HCT116 (cell line): Measurements from ENCODE around the gene LUZP2. TPM values are rescaled to one million over a fixed set of nuclear protein-coding genes. Genes with fewer than 3 reads are reported as not detected.

Source experiments
- ATAC-seq: fragments of 200-7000 bp; cut with Tn5 transposase; 2 replicates; pipeline ENCODE4 v1.9.1; 2020; ENCODE audit warnings: mild to moderate bottlenecking, moderate library complexity
- BruUV-seq: library from RNA; stranded (reverse); fragments of 400-500 nt; replicated peaks from 2 replicates; lab custom pipeline; 2021; lab: Mats Ljungman, UMichigan
- CTCF ChIA-PET: fragments of 300-600 bp; sonication (Branson Sonifier 250); formaldehyde crosslinking; loops from one replicate; lab custom pipeline; 2021; ENCODE audit warnings: antibody characterized with exemption; lab: Charles Lee
- POLR2A ChIA-PET: fragments of 300-600, 350-600 bp; sonication (Branson Sonifier 250); formaldehyde crosslinking; loops from one replicate; lab custom pipeline; 2021; ENCODE audit warnings: antibody characterized with exemption; lab: Charles Lee
- RAD21 ChIA-PET, 2 experiments: fragments of 300-600 bp; sonication (Branson Sonifier 250); formaldehyde crosslinking; loops; one replicate each; lab custom pipeline; 2023; ENCODE audit warnings: low total read pairs in 2 of 2; ENCODE audit not compliant: uncharacterized antibody in 2 of 2, unreplicated experiment in 2 of 2, low non-redundant PET in 1 of 2; lab: Charles Lee
- DNase-seq: peaks from one replicate; pipeline ENCODE4 v3.0.0-alpha.2; 2010; ENCODE audit warnings: low read depth, low spot score
- H2AFZ ChIP-seq: fragments of 200-600 bp; shearing (Covaris generic), sonication (generic); 2 replicates; pipeline ENCODE4 v1.6.1; 2017; ENCODE audit warnings: low read depth, mixed run types, mixed read lengths, antibody characterized with exemption, low read length; ENCODE audit not compliant: poor library complexity, severe bottlenecking
- H3K27ac ChIP-seq: 2 replicates; pipeline ENCODE4 v1.5.1; 2012; ENCODE audit warnings: low read depth, low read length
- H3K27me3 ChIP-seq: fragments of 200-600 bp; sonication (generic); 2 replicates; pipeline ENCODE4 v1.6.1; 2016; ENCODE audit warnings: mixed run types, low read length, mixed read lengths; ENCODE audit not compliant: insufficient read depth
- H3K36me3 ChIP-seq, 2 experiments: fragments of 200-500 bp in 1 of 2; fragments of 200-600 bp in 1 of 2; sonication (Bioruptor generic) in 1 of 2; sonication (generic) in 1 of 2; 2 replicates each; pipeline versions ENCODE4 v1.5.1 to v1.6.1; 2014 to 2016; ENCODE audit warnings: low read length in 2 of 2, inconsistent platforms in 1 of 2, mixed read lengths in 1 of 2, mixed run types in 1 of 2; ENCODE audit not compliant: insufficient read depth in 2 of 2, control insufficient read depth in 1 of 2
- H3K4me1 ChIP-seq, 2 experiments: fragments of 200-600 bp in 1 of 2; sonication (generic) in 1 of 2; 2 replicates each; pipeline versions ENCODE4 v1.5.1 to v1.6.1; 2012 to 2017; ENCODE audit warnings: low read length in 2 of 2, inconsistent platforms in 1 of 2, mild to moderate bottlenecking in 1 of 2, mixed read lengths in 1 of 2, mixed run types in 1 of 2, moderate library complexity in 1 of 2; ENCODE audit not compliant: insufficient read depth in 2 of 2, control insufficient read depth in 1 of 2
- H3K4me2 ChIP-seq: fragments of 200-600 bp; sonication (generic); 2 replicates; pipeline ENCODE4 v1.6.1; 2017; ENCODE audit warnings: mixed run types, low read length, mixed read lengths
- H3K4me3 ChIP-seq, 2 experiments: fragments of 200-600 bp in 1 of 2; sonication (generic) in 1 of 2; replicated peaks in 1 of 2; 2 replicates each; pipeline ENCODE4 v1.5.1; 2011 to 2016; ENCODE audit warnings: low read length in 2 of 2, control low read depth in 1 of 2, low read depth in 1 of 2, mild to moderate bottlenecking in 1 of 2, mixed read lengths in 1 of 2, mixed run types in 1 of 2
- H3K79me2 ChIP-seq: fragments of 200-600 bp; sonication (generic); 2 replicates; pipeline ENCODE4 v1.6.1; 2017; ENCODE audit warnings: mild to moderate bottlenecking, mixed run types, low read length, moderate library complexity, mixed read lengths; ENCODE audit not compliant: insufficient read depth
- H3K9ac ChIP-seq: fragments of 200-600 bp; sonication (generic); 2 replicates; pipeline ENCODE4 v1.6.1; 2016; ENCODE audit warnings: low read length, mixed read lengths
- H3K9me2 ChIP-seq: fragments of 200-600 bp; sonication (generic), shearing (Covaris generic); 2 replicates; pipeline ENCODE4 v1.6.1; 2017; ENCODE audit warnings: mixed run types, mild to moderate bottlenecking, moderate library complexity; ENCODE audit not compliant: insufficient read depth
- H3K9me3 ChIP-seq, 2 experiments: fragments of 200-500 bp in 1 of 2; fragments of 200-600 bp in 1 of 2; sonication (Bioruptor generic) in 1 of 2; sonication (generic) in 1 of 2; 2 replicates each; pipeline ENCODE4 v1.6.1; 2014 to 2017; ENCODE audit warnings: low read length in 2 of 2, mixed read lengths in 2 of 2, inconsistent platforms in 1 of 2, low read depth in 1 of 2, mild to moderate bottlenecking in 1 of 2, mixed run types in 1 of 2, moderate library complexity in 1 of 2; ENCODE audit not compliant: control insufficient read depth in 1 of 2, insufficient read depth in 1 of 2
- H4K20me1 ChIP-seq: fragments of 200-600 bp; sonication (generic), shearing (Covaris generic); 2 replicates; pipeline ENCODE4 v1.6.1; 2017; ENCODE audit warnings: mixed run types, mild to moderate bottlenecking, moderate library complexity; ENCODE audit not compliant: insufficient read depth
- ATF3 ChIP-seq: IDR thresholded peaks from 2 replicates; pipeline ENCODE4 v1.6.1; 2012
- CBX3 ChIP-seq: IDR thresholded peaks from 2 replicates; pipeline ENCODE4 v1.6.1; 2012; ENCODE audit warnings: low read depth
- CTCF ChIP-seq, 3 experiments: fragments of 200-600 bp in 1 of 3; sonication (generic) in 1 of 3; IDR thresholded peaks in 2 of 3; conservative IDR thresholded peaks in 1 of 3; 2 replicates each; pipeline ENCODE4 v1.5.1; 2012 to 2017; ENCODE audit warnings: low read depth in 2 of 3, low read length in 2 of 3, antibody characterized with exemption in 1 of 3, borderline replicate concordance in 1 of 3, control low read depth in 1 of 3, mild to moderate bottlenecking in 1 of 3, mixed read lengths in 1 of 3, mixed run types in 1 of 3, moderate library complexity in 1 of 3; ENCODE audit not compliant: insufficient read depth in 1 of 3
- EGR1 ChIP-seq: IDR thresholded peaks from 2 replicates; pipeline ENCODE4 v1.6.1; 2012; ENCODE audit warnings: low read depth
- EZH2 ChIP-seq: fragments of 200-600 bp; sonication (generic); IDR thresholded peaks from 2 replicates; pipeline ENCODE4 v1.6.1; 2017; ENCODE audit warnings: antibody characterized with exemption, mixed run types
- EZH2phosphoT487 ChIP-seq: fragments of 200-600 bp; IDR thresholded peaks from 2 replicates; pipeline ENCODE4 v1.6.1; 2018; ENCODE audit warnings: antibody characterized with exemption, borderline replicate concordance
- FOSL1 ChIP-seq: IDR thresholded peaks from 2 replicates; pipeline ENCODE4 v1.6.1; 2012; ENCODE audit warnings: low read depth
- JUND ChIP-seq: IDR thresholded peaks from 2 replicates; pipeline ENCODE4 v1.6.1; 2012
- POLR2A ChIP-seq: IDR thresholded peaks from 2 replicates; pipeline ENCODE4 v1.7.0; 2011; ENCODE audit warnings: borderline replicate concordance; ENCODE audit not compliant: insufficient read depth, insufficient read length; ENCODE audit errors: extremely low read depth
- POLR2AphosphoS5 ChIP-seq: IDR thresholded peaks from 2 replicates; pipeline ENCODE4 v1.6.1; 2011; ENCODE audit warnings: mild to moderate bottlenecking, low read depth, low read length, moderate library complexity
- RAD21 ChIP-seq: IDR thresholded peaks from 2 replicates; pipeline ENCODE4 v1.6.1; 2012; ENCODE audit warnings: low read depth, mild to moderate bottlenecking
- REST ChIP-seq: IDR thresholded peaks from 2 replicates; pipeline ENCODE4 v1.6.1; 2012; ENCODE audit warnings: low read depth
- SIN3A ChIP-seq: IDR thresholded peaks from 2 replicates; pipeline ENCODE4 v1.6.1; 2012; ENCODE audit warnings: low read depth
- SP1 ChIP-seq: IDR thresholded peaks from 2 replicates; pipeline ENCODE4 v1.6.1; 2012; ENCODE audit warnings: low read depth
- SRF ChIP-seq: IDR thresholded peaks from 2 replicates; pipeline ENCODE4 v1.6.1; 2012; ENCODE audit warnings: low read depth
- ZBTB33 ChIP-seq: IDR thresholded peaks from 2 replicates; pipeline ENCODE4 v1.6.1; 2011; ENCODE audit warnings: mild to moderate bottlenecking, low read length, moderate library complexity; ENCODE audit not compliant: insufficient replicate concordance; ENCODE audit errors: extremely low read depth
- ZFX ChIP-seq: fragments of 450-650 bp; IDR thresholded peaks from 2 replicates; pipeline ENCODE4 v1.6.1; 2017
- ZNF274 ChIP-seq: fragments of 200-500 bp; sonication (Bioruptor generic); IDR thresholded peaks from 2 replicates; pipeline ENCODE4 v1.6.1; 2014; ENCODE audit warnings: mild to moderate bottlenecking, low read depth, low read length, inconsistent platforms
- intact Hi-C: fragments of 100-400 bp; cut with micrococcal nuclease; formaldehyde crosslinking; loops from 2 replicates; pipeline ENCODE4 v1.10.0; 2022
- total RNA-seq: library from RNA; stranded (reverse); gene quantifications from one replicate; pipeline ENCODE4 v1.2.1, GENCODE V29; 2021; ENCODE audit not compliant: unreplicated experiment

The LUZP2 gene
- total RNA-seq, 1 experiment from 2014 or later = not detected

- Histone ChIP-seq H3K79me2 (no peaks in the 10 kb centered on the region), H3K27ac (no peak overlapping the region), H3K4me1 (no peaks in the 10 kb centered on the region), H3K27me3 (no peaks in the 10 kb centered on the region), H4K20me1 (no peaks in the 10 kb centered on the region), H3K4me2 (no peak overlapping the region), H3K9me3 (peaks cover 0 to 5% of the 10 kb centered on the region in 2 experiments; a peak in 2 of 4 replicates), H3K36me3 (no peaks in the 10 kb centered on the region), H2AFZ (no peak overlapping the region), H3K4me3 (no peak overlapping the region), H3K9me2 (no peaks in the 10 kb centered on the region), H3K9ac (no peak overlapping the region)
- BruUV-seq = no TSS peak
- CTCF ChIA-PET = no interaction called here
- RAD21 ChIA-PET = no interaction called here
- ATAC-seq (no peak), DNase-seq (no peak)
- POLR2A ChIA-PET = no interaction called here
- intact Hi-C loops = no loop called here
- no peak for TF ChIP-seq ZNF274
- no peak for TF ChIP-seq CBX3
- TF ChIP-seq JUND = no peak
- no peak for TF ChIP-seq POLR2AphosphoS5
- TF ChIP-seq FOSL1 = no peak
- TF ChIP-seq SP1 = no peak
- TF ChIP-seq ZFX = no peak
- TF ChIP-seq ZBTB33 = no peak
- no peak for TF ChIP-seq EGR1
- no peak for TF ChIP-seq SIN3A
- TF ChIP-seq POLR2A = no peak
- TF ChIP-seq CTCF (IDR thresholded peaks at IDR 0.05 in 2 of 3, conservative IDR thresholded peaks at IDR 0.05 in 1 of 3; ENCODE audit: borderline replicate concordance in 1 of 3, insufficient read depth in 1 of 3, low read depth in 2 of 3, low read length in 2 of 3) = no peak
- no peak for TF ChIP-seq SRF
- no peak for TF ChIP-seq REST
- TF ChIP-seq EZH2phosphoT487 = no peak
- no peak for TF ChIP-seq RAD21
- no peak for TF ChIP-seq ATF3
- TF ChIP-seq EZH2 = no peak
Observed at GRCh38 chr11:24514219-24514594, 17.4 kb downstream of the LUZP2 start.
